K562 (cell line): Measurements from ENCODE around the gene LRCH1.

Source experiments
- CBX3 ChIP-seq, 2 experiments: IDR thresholded peaks; 1 replicate in 1 of 2; 2 replicates in 1 of 2; pipeline ENCODE4 v1.6.1; 2012; ENCODE audit warnings: inconsistent platforms in 2 of 2, low read length in 2 of 2, borderline replicate concordance in 1 of 2, control low read depth in 1 of 2
- FOS ChIP-seq: IDR thresholded peaks from 3 replicates; pipeline ENCODE4 v1.6.1; 2011; ENCODE audit not compliant: insufficient read length; ENCODE audit errors: extremely low read depth
- NFYB ChIP-seq: IDR thresholded peaks from 2 replicates; pipeline ENCODE4 v1.6.1; 2011; ENCODE audit warnings: mild to moderate bottlenecking, moderate library complexity; ENCODE audit not compliant: insufficient read length; ENCODE audit errors: extremely low read depth
- POLR2A ChIP-seq: fragments of 450-650 bp; conservative IDR thresholded peaks from 2 replicates; pipeline ENCODE4 v1.6.1; 2016
- ZNF551 ChIP-seq: fragments of 250-450 bp; sonication (Bioruptor Pico); IDR thresholded peaks from 2 replicates; pipeline ENCODE4 v1.5.0; 2021; ENCODE audit warnings: mild to moderate bottlenecking, moderate library complexity
- TF ChIP-seq, protein P1 (sequence below), 3 experiments: IDR thresholded peaks in 2 of 3; conservative IDR thresholded peaks in 1 of 3; 2 replicates each; pipeline ENCODE4 v1.5.1; 2011 to 2012; ENCODE audit warnings: low read length in 3 of 3, mild to moderate bottlenecking in 3 of 3, control low read depth in 2 of 3, improper control_type of control experiment in 1 of 3, inconsistent platforms in 1 of 3, low read depth in 1 of 3, mixed read lengths in 1 of 3, moderate library complexity in 1 of 3; ENCODE audit not compliant: insufficient read depth in 2 of 3
- TF ChIP-seq, protein P2 (sequence below), 2 experiments: IDR thresholded peaks; 2 replicates each; pipeline ENCODE4 v1.6.1; 2011; ENCODE audit warnings: borderline replicate concordance in 1 of 2, control low read depth in 1 of 2, low read depth in 1 of 2, low read length in 1 of 2, mild to moderate bottlenecking in 1 of 2, mixed read lengths in 1 of 2, moderate library complexity in 1 of 2; ENCODE audit not compliant: insufficient read depth in 1 of 2, insufficient read length in 1 of 2, poor library complexity in 1 of 2, severe bottlenecking in 1 of 2; ENCODE audit errors: extremely low read depth in 1 of 2

DNA sequence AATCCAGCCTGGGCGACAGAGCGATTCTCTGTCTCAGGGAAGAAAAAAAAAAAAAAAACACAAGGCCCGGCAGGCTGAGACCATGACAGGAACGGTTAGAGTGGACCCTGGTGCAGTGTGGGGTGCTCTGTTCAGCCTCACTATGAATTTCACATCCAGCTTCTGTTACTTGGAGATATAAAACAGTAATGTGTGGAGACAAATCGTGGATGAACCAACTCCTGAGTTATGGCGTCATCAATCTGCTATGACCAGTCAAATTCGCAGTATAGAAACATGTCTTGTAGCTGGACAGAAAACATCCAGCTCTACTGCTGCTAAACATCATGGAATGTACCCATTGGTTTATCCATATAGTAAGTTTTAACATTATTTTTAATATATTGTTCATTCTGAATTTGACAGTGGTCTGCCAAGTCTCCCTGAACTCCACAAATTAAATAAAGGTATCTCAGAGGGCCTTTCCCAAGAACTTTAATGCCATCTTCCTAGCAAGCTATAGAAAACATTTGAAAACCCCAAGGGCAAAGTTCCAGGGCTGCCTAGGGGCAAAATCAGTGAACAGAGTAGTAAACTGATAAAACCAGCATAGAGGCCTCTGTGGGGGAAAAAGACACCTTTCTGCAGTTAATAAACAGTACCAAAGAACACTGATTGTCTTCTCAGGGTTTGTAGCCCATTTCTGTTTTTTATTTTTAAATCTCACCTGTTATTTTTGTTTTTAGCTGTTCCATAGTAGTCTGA lies 75.8 kb downstream of the LRCH1 start:
- TF ChIP-seq FOS (no peak), POLR2A (no peak), CBX3 (IDR thresholded peaks at IDR 0.05; ENCODE audit: borderline replicate concordance in 1 of 2, low read length in 2 of 2) (no peak), ZNF551 (CRISPR knock-in tag) (no peak), NFYB (no peak)
- TF ChIP-seq, protein P1, sequence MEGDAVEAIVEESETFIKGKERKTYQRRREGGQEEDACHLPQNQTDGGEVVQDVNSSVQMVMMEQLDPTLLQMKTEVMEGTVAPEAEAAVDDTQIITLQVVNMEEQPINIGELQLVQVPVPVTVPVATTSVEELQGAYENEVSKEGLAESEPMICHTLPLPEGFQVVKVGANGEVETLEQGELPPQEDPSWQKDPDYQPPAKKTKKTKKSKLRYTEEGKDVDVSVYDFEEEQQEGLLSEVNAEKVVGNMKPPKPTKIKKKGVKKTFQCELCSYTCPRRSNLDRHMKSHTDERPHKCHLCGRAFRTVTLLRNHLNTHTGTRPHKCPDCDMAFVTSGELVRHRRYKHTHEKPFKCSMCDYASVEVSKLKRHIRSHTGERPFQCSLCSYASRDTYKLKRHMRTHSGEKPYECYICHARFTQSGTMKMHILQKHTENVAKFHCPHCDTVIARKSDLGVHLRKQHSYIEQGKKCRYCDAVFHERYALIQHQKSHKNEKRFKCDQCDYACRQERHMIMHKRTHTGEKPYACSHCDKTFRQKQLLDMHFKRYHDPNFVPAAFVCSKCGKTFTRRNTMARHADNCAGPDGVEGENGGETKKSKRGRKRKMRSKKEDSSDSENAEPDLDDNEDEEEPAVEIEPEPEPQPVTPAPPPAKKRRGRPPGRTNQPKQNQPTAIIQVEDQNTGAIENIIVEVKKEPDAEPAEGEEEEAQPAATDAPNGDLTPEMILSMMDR (IDR thresholded peaks at IDR 0.05 in 2 of 3, conservative IDR thresholded peaks at IDR 0.05 in 1 of 3; ENCODE audit: insufficient read depth in 2 of 3, low read depth in 1 of 3, low read length in 3 of 3): no peak
- TF ChIP-seq, protein P2, sequence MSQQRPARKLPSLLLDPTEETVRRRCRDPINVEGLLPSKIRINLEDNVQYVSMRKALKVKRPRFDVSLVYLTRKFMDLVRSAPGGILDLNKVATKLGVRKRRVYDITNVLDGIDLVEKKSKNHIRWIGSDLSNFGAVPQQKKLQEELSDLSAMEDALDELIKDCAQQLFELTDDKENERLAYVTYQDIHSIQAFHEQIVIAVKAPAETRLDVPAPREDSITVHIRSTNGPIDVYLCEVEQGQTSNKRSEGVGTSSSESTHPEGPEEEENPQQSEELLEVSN (IDR thresholded peaks at IDR 0.05; ENCODE audit: borderline replicate concordance in 1 of 2, extremely low read depth in 1 of 2, insufficient read depth in 1 of 2, insufficient read length in 1 of 2, low read depth in 1 of 2, low read length in 1 of 2, poor library complexity in 1 of 2, severe bottlenecking in 1 of 2): no peak
